ENCODE results near the gene CD40LG.

CD40LG gene

DNA sequence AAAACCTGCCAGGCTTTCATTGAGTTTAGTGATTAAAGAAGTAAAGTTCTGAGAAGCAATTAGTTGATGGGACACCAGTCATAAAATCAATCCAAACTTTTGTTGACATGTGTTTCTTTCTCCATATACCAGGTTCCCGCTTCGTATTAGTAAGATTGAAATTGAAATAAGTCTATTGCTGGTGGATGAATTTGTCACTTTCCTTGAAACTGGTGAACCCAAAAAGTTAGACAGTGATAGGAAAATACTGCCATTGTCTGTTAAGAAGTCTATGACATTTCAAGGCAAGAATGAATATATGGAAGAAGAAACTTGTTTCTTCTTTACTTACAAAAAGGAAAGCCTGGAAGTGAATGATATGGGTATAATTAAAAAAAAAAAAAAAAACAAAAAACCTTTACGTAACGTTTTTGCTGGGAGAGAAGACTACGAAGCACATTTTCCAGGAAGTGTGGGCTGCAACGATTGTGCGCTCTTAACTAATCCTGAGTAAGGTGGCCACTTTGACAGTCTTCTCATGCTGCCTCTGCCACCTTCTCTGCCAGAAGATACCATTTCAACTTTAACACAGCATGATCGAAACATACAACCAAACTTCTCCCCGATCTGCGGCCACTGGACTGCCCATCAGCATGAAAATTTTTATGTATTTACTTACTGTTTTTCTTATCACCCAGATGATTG lies at the start of gene CD40LG:
CD40LG (plus strand) TSS at position 482 of the 684 bp plus-strand sequence; CDS start at position 573, 91 bp downstream.
- DNase-seq = no peak

DNA sequence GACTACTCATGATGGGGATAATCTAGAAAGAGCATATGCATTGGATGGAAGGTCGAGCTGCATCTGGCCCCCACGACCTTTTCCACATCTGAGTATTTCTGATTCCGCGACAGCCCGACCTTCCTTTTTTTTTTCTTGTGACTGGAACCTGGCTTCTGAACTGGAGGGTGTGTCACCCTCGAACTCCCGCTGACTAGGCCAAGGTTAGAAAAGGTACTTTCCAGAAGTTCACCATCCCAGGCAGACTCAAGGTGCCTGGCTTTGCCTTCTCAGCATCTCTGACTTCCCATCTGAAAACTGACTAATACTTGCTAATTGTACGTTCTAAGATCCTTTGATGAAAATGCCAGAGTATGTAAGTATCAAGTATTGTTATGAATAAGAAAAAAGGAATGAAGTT lies 49.3 kb upstream of the CD40LG start:
- DNase-seq = no peak

DNA sequence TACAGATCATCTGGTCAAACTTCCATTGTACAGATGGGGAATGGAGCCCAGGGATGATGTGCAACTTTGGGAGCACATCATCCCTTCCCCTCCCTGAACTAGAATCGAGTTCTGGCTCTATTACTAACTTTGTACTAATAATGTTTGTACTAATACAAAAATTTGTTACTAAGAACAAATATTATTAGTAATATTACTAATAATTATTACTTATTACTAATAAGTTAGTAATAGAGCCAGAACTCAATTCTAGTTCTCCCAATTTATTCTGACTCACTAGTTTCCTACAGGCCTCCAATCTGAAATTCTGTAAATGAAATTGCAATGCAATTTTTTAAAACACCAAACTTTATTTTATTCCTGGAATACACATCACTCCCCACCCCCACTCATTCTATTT lies 47.9 kb upstream of the CD40LG start:
- no peak for DNase-seq

DNA sequence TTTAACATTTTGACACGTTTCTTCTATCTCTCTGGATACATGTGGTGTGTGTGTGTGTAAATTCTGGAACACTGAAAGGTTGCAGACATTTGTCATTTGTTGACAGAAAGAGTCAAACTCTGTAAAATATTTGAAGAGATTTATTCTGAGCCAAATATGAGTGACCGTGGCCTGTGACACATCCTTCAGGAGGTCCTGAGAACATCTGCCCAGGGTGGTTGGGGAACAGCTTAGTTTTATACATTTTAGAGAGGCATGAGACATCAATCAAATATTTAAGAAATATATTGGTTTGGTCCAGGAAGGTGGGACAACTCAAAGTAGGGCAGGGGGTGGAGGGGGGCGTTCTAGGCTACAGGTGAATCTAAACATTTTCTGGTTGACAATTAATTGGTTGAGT lies 40.7 kb upstream of the CD40LG start:
- no peak for DNase-seq

DNA sequence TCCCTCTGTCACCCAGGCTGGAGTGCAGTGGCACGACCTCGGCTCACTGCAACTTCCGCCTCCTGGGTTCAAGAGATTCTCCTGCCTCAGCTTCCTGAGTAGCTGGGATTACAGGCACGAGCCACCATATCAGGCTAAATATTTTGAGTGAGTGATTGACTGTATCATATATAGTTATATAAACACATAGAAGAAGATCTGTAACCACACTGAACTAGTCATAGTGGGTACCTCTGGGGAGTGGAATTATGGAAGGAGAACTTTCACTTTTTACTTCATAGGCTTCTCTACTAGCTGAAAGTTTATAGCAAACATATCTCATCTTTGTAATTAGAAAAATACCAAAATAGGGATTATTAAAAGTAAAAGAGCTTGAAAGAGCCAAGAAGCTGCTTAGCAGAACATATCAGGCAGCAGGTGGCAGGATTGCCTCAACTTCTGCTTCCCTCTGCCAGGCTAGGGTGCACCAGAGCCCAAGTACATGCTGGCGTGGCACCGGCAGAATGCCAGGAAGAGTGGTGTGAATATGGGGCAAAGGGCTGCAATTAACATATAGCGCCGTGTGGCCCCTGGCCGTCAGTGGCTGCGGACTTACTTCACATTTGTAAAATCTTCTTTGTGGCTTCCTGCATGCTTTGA lies 39.5 kb upstream of the CD40LG start:
- DNase-seq = peak; percentile 12 to 27

DNA sequence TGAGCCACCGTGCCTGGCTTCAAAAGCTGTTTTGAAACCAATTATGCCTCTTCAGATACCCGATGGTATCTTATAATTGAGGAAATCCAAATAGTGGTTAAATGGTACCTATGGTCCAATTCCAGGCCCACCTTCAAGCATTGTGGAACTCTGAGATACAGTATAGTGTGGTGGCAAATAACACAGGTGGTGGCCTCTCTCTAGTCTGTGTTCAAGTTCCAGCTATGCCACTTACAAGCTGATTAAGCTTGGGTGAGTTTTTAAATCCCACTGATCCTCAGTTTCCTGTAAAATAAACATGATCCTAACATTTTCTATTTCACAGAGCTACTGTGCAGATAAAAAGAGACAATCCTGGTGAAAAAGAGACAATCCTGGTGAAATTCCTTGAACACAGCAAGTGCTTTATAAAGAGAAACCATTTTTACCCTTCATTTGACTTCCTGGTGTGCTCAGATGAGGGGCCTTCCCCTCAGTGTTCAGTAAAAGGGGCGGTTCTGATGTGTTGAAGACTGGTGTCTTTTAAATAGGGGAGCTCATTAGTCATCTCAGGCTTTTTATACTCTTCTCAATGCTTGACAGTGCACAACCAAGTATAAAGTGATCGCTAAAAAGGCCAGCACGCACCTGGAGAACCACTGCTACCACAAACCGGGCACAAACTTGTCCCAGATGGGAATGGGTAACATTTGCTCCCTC lies 30.8 kb upstream of the CD40LG start:
- no peak for DNase-seq

DNA sequence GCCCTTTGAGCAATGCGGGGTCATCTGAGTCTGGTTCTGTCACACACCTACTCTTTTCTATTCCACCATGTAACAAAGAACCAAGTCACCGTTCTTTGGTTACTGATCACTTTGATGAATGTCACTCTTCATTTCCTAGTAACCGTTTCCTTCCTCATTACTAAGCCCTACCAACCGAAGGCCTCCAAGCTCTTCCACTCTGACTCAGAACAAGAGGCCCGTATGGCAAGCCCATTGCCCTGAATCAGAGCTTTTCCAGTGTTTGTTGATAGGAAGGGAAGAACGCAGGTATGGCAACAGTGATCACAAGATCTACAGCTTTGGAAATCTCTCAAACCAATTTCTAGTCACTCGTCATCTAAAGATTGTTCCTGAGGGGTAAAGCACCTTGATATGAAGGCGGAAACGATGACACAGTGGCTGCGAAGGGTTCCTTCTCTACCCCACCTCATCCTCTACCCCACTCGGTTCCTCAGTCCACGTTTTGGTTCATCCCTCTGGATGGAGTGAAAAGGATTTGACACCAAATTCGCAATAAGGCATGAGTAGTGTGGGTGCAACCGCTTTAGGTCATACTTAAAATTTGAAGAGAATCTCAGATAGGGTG lies 28.0 kb upstream of the CD40LG start:
- DNase-seq = peak; percentile 3 to 15

DNA sequence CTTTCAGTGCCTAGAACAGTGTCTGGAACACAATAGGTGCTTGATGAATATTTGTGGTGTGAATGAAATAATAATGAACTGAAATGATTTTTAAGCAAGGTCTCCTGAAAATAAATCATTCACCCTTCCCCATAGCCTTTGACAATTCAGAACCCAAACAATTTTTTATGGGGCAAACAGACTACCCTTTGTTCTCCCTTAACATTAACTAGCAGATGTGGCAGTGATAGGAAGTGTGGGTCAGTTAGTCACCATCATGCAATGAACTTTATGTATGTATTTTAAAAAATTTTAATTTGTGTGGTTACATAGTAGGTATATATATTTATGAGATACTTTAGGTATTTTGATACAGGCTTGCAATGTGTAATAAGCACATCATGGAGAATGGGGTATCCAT lies 27.2 kb upstream of the CD40LG start:
- DNase-seq = no peak

DNA sequence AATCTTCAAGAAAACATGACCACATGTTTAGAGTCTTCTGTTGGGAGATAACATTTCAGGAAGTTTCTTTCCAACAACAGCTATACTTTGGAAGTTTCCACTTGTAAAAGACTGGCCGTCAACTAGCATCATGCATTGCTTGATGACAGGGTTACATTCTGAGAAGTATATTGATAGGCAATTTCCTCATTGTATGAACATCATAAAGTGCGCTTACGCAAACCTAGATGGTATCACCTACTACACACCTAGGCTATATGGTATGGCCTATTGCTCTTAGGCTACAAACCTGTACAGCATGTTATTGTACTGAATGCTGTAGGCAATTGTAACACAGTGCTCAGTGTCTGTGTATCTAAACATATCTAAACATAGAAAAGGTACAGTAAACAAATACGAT lies 25.4 kb upstream of the CD40LG start:
- DNase-seq = no peak

DNA sequence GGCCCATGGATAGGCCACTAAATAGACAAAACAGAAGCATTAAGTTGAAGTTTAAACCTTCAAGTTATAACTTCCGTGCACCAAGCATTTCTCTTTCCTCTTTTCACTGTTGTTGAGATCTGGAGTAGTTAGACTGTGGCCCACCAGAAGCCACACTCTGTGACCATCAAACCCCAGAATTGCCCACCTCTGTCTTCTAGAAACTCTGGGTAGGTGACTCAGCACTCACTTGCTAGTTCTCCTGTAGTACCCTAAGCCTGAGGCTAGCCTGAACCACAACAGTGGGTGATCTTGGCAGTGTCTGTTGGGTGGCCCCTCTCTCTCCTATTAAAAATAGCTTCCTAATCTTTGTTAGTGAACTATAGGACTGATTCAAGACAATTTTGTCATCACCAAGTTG lies 24.6 kb upstream of the CD40LG start:
- DNase-seq = peak in 1 of 2 experiments; percentile 1

DNA sequence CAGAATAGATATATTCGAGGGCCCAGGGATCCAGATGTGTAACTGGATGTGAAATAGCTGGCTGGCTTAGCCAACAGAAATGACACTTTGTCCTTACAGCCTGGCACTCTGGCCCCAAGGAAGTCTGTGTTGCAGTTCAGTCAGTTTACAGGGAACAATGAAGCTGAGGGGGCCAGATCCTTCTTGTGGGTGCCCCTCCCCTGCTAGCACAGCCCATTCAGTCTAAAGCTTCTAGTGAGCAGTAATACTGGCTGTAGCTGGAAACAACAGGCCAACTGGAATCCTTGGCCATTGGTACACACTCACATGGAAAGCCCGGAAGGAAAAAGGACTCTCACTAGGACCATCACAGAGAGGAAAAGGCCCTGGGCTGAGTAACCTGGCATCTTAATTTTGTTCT lies 22.7 kb upstream of the CD40LG start:
- no peak for DNase-seq

DNA sequence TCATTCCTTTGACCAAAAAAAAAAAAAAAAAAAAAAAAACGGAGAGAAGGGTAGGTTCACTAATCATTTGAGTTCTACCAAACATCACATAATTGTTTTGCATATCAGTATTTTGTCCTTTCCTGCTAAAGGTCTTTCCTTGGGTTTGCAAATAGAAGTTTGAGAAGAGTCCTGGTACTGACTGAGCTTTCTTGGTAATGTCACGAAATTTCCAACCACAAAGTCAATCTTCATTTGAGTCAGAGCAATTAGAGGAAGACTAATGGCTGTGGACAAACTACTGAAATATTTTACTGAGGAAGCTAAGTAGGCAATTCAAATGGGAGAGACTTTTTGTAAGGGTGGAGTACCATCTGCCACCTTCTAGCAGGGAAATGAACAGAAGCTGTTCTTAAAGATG lies 21.7 kb upstream of the CD40LG start:
- no peak for DNase-seq

DNA sequence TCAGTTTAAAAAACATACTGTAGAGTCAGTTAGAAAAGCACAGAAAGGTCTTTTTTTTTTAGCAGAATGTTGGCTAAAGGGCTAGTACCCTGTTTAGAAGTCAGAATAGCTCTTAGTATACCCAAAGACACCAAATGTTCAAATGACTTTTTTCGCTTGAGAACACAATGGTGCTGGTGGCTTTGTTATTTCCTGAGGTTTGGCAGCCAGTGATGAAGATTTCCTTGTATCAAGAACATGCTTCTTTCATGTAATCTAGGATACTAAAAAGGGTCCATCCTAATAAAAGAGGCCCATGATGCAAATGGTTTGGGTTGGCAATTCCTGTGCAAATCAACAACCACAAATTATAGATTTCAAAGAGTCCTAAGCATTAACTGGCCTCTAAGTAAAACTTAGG lies 21.1 kb upstream of the CD40LG start:
- no peak for DNase-seq

DNA sequence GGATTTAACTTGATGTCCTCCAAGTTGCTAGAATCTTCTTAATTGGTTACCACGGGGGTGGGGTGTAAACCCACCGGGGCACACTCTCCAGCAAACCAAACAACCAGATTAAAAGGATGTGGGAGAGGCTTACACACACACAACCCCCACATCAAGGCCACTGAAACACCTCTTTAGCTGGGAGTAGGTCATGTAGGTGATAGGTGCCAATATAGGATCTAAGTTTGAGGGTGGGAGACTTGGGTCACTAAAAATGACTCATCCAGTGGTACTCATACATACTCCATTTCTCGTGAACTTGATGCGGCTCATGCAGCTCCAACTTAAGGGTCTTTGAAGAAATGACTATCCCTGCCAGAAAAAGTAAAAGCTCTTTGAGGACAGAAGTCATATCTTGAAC lies 20.5 kb upstream of the CD40LG start:
- no peak for DNase-seq

DNA sequence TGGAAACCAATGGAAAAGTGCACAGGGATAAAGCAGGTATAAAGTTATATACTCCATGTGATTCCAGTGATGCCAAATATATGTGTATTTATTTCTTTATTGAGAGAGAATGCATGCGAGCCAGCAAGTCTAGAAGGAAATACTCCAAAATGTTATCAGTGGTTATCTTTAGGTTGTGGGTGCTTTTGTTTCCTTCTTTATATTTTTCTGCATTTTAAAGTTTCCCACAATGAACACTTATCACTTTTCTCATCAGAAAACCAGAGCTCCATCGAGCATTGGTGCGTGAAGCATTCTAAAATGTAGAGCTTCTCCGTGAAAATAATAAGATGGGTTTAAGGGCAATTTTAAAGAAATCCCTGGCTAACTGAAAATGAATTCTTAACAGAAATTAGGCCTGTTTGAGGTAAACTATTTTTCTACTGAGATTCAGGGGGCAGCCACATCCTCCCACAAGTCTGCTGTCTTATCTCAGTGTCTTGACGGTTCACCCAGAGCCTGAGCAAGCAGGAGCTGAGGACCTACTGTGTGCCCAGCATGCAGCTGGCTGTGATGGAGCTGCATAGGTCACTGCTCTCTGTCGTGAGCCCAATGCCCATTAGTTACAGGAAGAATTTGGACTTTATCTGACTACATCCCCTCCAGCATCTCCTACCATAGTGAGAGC lies 18.7 kb upstream of the CD40LG start:
- no peak for DNase-seq

DNA sequence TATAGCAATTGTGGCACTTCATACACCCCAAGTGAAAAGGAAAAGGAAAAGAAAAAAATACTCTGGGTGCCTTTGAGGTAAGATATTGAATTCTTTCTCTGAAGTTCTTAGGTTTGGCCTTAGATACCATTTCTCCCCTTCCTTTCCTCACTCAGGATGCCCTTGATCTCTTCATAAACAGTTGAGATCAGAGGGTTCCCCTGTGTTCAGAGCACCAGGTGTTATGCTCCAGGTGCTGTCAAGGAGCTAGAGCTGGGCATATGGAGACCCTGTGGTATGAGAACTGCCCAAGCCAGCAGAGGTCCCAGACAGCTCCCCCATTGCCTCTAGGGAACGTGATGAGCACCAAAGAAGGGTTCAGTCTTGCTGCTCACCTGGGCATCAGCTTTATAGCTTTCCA lies 17.1 kb upstream of the CD40LG start:
- no peak for DNase-seq

DNA sequence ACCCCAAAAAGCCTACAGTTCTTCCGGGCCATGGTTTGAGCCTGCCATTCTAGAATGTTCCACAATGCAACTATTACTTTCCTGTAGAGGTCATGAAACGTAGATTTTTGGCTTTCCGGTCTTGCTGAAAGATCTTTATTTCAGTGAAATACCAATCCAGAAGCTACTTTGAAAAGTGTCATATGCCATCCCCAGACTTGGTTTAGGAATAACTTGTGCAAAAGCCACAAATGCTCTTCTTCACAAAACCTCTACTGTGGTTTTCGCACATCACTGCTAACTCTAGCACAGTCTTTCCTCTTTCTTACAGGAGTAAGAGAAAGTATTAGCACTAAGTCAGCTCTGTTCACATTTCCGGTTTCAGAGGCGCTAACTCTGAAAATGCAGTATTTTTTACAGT lies 12.7 kb upstream of the CD40LG start:
- DNase-seq = peak; percentile 55 to 61

DNA sequence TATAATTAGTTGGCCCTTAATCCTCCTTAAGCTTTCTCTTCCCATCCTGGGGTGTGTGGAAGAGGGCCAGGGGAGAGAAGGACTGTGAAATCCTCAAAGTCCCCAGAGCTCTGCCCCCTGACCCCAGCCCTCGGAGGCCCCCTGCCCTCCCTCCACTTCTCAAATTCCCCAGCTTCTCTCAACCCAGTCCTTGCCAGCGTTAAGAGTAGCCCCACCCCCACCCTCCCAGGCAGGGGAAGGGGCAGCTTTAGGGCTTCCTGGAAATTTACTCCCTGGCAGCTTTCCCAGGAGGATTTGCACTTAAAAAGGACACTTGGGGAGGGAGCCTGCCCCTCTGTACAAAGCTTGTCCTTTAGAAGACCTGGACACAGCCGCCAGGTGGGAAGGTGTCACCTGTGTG lies 11.8 kb upstream of the CD40LG start:
- DNase-seq = no peak

DNA sequence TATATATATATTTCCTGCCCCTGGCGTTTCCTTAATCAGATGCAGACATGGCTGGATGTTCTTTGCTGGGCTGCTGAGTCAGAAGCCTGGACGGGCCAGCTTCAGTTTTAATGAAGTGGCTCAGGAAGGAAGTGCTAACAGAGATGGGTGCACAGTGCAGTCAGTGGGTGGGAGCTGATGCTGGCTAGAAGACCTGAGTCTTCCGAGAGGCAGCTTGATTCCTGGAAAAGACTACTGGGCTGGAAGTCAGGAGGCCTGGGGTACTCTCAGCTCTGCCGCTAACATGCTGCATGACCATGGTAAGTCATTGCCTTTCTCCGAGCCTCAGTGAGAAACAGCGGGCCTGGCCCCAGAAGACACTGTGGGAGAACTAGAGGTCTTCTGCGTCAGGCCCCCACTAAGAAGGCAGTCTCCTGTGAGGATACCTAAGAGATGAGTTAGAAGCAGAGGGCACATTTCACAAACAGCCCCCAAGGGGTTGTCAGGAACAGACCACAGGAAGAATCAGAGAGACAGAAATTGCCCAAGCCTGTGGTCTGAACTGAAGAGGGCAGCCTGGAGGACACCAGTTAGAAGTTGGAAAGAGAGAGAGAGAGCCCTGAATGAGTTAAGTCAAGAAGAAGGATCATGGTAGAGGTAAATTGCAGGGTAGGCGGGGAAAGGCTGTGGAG lies 8.3 kb upstream of the CD40LG start:
- peak; percentile 31 to 36 for DNase-seq

DNA sequence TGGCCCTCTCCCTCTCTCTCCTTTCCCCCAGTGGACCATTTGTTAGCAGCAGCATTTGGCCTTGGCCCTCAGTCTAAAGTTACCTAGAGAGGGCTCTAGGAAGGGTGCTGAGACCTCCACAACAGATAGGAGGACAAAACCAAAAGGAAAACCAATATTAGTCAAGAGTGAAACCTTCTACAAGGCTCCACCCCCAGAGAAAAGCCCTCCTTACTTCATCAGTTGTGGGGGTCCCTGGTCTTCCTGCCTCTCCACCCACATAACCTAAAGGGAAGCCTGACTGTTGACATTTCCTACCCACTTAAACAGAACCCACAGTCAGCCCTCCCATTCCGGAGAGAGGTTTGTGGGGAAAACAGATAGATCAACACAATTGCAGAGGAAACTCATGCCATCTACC lies 4.7 kb upstream of the CD40LG start:
- DNase-seq = no peak

DNA sequence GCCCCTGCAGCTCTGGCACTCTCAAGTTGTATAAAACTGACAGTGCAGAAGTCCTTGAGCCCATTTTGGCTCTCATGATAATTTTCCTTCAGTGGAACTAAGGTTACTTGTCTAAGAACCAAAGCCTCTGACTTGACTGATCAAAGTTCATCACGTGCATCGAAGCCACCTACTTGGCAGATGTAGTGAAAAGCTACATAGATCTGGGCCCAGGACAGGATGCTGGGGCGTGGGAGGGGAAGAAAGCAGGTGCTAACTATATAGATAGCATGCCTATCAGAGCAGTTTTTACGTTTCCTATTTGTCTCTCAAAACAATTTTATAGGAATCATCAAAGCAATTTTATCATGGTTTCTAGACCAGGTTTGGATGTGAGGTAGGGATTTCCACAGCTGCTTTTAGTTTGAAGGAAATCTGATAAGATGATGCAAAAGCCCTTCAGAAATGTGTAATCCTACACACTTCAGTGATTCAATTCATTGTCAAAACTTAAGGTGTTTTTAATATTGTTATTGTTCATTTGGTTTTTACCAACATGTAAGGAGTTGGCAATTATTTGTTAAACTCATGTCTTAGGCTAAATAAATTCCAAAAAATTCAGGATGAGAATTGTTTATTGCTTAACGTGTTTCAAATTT lies 1.2 kb upstream of the CD40LG start:
- DNase-seq = no peak

DNA sequence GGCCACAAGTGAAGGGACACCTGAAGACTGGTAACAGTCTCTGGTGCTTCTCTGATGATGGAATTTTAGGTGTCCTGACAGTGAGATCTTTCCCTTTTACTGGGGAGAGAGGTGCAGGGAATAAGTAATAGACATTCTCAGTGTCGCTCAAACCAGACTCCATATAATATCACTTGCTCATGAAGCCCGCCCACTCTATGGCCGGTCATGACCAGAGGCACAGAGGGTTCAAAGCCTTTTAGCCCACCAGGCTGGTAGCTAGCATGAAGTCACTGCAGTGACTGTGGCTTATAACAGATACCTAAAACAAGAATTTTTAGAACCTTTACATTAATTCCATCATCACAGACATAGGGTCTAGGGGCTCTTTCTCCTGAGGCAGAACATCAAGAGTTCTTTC lies 2.9 kb downstream of the CD40LG start:
- no peak for DNase-seq
